Neural cell (in vitro differentiated cells): ENCODE results near the gene TOR2A. TPM values are rescaled to one million over a fixed set of nuclear protein-coding genes. Genes with fewer than 3 reads are reported as not detected.

ENCODE experiments used
- H2AFZ ChIP-seq: fragments of 200-600, 300-800 bp; sonication (generic), shearing (Covaris generic); 2 replicates; pipeline ENCODE4 v1.6.0; 2014; ENCODE audit warnings: low read depth, mild to moderate bottlenecking, antibody characterized with exemption, low read length, moderate library complexity
- H3F3A ChIP-seq: fragments of 200-600 bp; shearing (Covaris generic); 2 replicates; pipeline ENCODE4 v1.6.1; 2016; ENCODE audit warnings: mild to moderate bottlenecking, moderate library complexity, mixed read lengths, antibody characterized with exemption, low read length; ENCODE audit not compliant: insufficient read depth, poor library complexity, severe bottlenecking
- H3K27ac ChIP-seq: fragments of 200-600, 300-800 bp; sonication (generic), shearing (Covaris generic); 2 replicates; pipeline ENCODE4 v1.5.1; 2014; ENCODE audit warnings: mild to moderate bottlenecking, low read length, moderate library complexity
- H3K27me3 ChIP-seq: fragments of 300-800, 200-600 bp; sonication (generic), shearing (Covaris generic); 2 replicates; pipeline ENCODE4 v1.6.0; 2014; ENCODE audit warnings: mild to moderate bottlenecking, low read depth, low read length, moderate library complexity; ENCODE audit not compliant: insufficient read depth
- H3K36me3 ChIP-seq: fragments of 300-800, 200-600 bp; sonication (generic), shearing (Covaris generic); 2 replicates; pipeline ENCODE4 v1.5.1; 2014; ENCODE audit warnings: mild to moderate bottlenecking, antibody characterized with exemption, low read length, moderate library complexity; ENCODE audit not compliant: insufficient read depth
- H3K4me2 ChIP-seq: fragments of 300-800, 200-600 bp; sonication (generic), shearing (Covaris generic); 2 replicates; pipeline ENCODE4 v1.6.0; 2014; ENCODE audit warnings: mild to moderate bottlenecking, low read length
- H3K4me3 ChIP-seq: fragments of 300-800, 200-600 bp; sonication (generic), shearing (Covaris generic); 2 replicates; pipeline ENCODE4 v1.5.1; 2014; ENCODE audit warnings: mild to moderate bottlenecking, low read length, moderate library complexity
- H3K79me2 ChIP-seq: fragments of 200-600 bp; shearing (Covaris generic); replicated peaks from 2 replicates; pipeline ENCODE4 v1.6.0; 2014; ENCODE audit warnings: mild to moderate bottlenecking, low read length, moderate library complexity; ENCODE audit not compliant: insufficient read depth
- H3K9ac ChIP-seq: fragments of 300-800, 200-600 bp; sonication (generic), shearing (Covaris generic); 2 replicates; pipeline ENCODE4 v1.6.1; 2016; ENCODE audit warnings: mild to moderate bottlenecking, low read length, mixed read lengths
- H3K9me2 ChIP-seq: fragments of 200-600 bp; shearing (Covaris generic); 2 replicates; pipeline ENCODE4 v1.6.1; 2016; ENCODE audit warnings: mild to moderate bottlenecking, low read length, mixed read lengths; ENCODE audit not compliant: insufficient read depth
- H3K9me3 ChIP-seq: fragments of 200-600, 300-800 bp; sonication (generic), shearing (Covaris generic); 2 replicates; pipeline ENCODE4 v1.6.1; 2016; ENCODE audit warnings: mild to moderate bottlenecking, mixed run types, low read length, moderate library complexity, mixed read lengths
- H4K20me1 ChIP-seq: fragments of 200-600 bp; shearing (Covaris generic); 2 replicates; pipeline ENCODE4 v1.6.1; 2016; ENCODE audit warnings: mild to moderate bottlenecking, mixed run types; ENCODE audit not compliant: insufficient read depth
- EP300 ChIP-seq: fragments of 450-650 bp; conservative IDR thresholded peaks from 2 replicates; pipeline ENCODE4 v1.6.1; 2014; ENCODE audit warnings: antibody characterized with exemption, mild to moderate bottlenecking, moderate library complexity; ENCODE audit not compliant: poor library complexity, severe bottlenecking
- EZH2 ChIP-seq: fragments of 200-600, 300-800 bp; shearing (Covaris generic), sonication (generic); IDR thresholded peaks from 2 replicates; pipeline ENCODE4 v1.6.1; 2014; ENCODE audit warnings: antibody characterized with exemption, low read length, borderline replicate concordance, mild to moderate bottlenecking; ENCODE audit not compliant: insufficient read depth, poor library complexity, severe bottlenecking
- MXI1 ChIP-seq: fragments of 450-650 bp; conservative IDR thresholded peaks from 2 replicates; pipeline ENCODE4 v1.6.1; 2014; ENCODE audit warnings: antibody characterized with exemption, mild to moderate bottlenecking; ENCODE audit not compliant: poor library complexity, severe bottlenecking
- POLR2AphosphoS5 ChIP-seq: IDR thresholded peaks from 2 replicates; pipeline ENCODE4 v1.6.1; 2012
- RAD21 ChIP-seq: fragments of 450-650 bp; conservative IDR thresholded peaks from 2 replicates; pipeline ENCODE4 v1.6.1; 2014; ENCODE audit warnings: antibody characterized with exemption, mild to moderate bottlenecking, moderate library complexity
- SMC3 ChIP-seq: fragments of 450-650 bp; conservative IDR thresholded peaks from 2 replicates; pipeline ENCODE4 v1.6.1; 2014; ENCODE audit warnings: antibody characterized with exemption, mild to moderate bottlenecking, moderate library complexity; ENCODE audit not compliant: poor library complexity
- TAF1 ChIP-seq: IDR thresholded peaks from 2 replicates; pipeline ENCODE4 v1.6.1; 2012; ENCODE audit warnings: low read depth
- polyA plus RNA-seq: library from polyadenylated mRNA; depleted of rRNA; stranded (reverse); fragments of >200 nt; gene quantifications from 2 replicates; pipeline ENCODE4 v1.2.3, GENCODE V29; 2014
- TF ChIP-seq, protein P1 (sequence below): IDR thresholded peaks from 2 replicates; pipeline ENCODE4 v1.6.1; 2012; ENCODE audit warnings: borderline replicate concordance
- TF ChIP-seq, protein P2 (sequence below): fragments of 450-650 bp; IDR thresholded peaks from 2 replicates; pipeline ENCODE4 v1.5.1; 2014; ENCODE audit warnings: antibody characterized with exemption, mild to moderate bottlenecking, moderate library complexity; ENCODE audit not compliant: poor library complexity, severe bottlenecking

The TOR2A gene
- polyA plus RNA-seq, 1 donor from 2014 or later: 59.7 TPM

DNA sequence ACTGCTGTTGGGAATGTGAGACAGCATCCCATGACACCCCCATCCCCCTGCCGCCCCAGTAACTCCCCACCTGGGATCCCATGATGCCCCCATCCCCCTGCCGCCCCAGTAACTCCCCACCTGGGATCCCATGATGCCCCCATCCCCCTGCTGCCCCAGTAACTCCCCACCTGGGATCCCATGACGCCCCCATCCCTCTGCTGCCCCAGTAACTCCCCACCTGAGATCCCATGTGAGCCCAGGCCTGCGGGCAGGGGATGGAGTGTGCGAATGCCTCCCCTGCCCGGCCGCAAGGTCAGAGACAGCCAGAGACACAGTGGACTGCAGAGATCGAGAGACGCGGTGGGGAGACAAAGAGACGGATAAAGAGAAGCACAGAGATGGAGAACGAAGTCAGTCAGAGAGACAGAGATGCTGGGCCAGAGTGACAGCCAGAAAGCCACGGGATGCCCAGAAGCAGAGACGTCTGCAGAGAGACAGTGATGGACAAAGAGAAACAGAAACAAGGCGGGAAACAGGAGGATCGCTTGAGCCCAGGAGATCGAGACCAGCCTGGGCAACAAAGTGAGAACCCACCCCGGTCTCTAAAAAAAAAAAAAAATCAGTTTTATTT lies 42.4 kb upstream of the TOR2A start:
- Histone ChIP-seq H3K9me2 (no peaks in the 10 kb centered on the region), H3K36me3 (no peaks in the 10 kb centered on the region), H4K20me1 (no peaks in the 10 kb centered on the region), H3K4me2 (no peak overlapping the region), H3F3A (no peaks in the 10 kb centered on the region), H3K9me3 (no peaks in the 10 kb centered on the region), H2AFZ (no peak overlapping the region), H3K4me3 (no peak overlapping the region), H3K27ac (no peak overlapping the region), H3K27me3 (no peaks in the 10 kb centered on the region), H3K9ac (no peak overlapping the region), H3K79me2 (no peaks in the 10 kb centered on the region)
- no peak for TF ChIP-seq POLR2AphosphoS5
- TF ChIP-seq EZH2: no peak
- TF ChIP-seq, protein P1, sequence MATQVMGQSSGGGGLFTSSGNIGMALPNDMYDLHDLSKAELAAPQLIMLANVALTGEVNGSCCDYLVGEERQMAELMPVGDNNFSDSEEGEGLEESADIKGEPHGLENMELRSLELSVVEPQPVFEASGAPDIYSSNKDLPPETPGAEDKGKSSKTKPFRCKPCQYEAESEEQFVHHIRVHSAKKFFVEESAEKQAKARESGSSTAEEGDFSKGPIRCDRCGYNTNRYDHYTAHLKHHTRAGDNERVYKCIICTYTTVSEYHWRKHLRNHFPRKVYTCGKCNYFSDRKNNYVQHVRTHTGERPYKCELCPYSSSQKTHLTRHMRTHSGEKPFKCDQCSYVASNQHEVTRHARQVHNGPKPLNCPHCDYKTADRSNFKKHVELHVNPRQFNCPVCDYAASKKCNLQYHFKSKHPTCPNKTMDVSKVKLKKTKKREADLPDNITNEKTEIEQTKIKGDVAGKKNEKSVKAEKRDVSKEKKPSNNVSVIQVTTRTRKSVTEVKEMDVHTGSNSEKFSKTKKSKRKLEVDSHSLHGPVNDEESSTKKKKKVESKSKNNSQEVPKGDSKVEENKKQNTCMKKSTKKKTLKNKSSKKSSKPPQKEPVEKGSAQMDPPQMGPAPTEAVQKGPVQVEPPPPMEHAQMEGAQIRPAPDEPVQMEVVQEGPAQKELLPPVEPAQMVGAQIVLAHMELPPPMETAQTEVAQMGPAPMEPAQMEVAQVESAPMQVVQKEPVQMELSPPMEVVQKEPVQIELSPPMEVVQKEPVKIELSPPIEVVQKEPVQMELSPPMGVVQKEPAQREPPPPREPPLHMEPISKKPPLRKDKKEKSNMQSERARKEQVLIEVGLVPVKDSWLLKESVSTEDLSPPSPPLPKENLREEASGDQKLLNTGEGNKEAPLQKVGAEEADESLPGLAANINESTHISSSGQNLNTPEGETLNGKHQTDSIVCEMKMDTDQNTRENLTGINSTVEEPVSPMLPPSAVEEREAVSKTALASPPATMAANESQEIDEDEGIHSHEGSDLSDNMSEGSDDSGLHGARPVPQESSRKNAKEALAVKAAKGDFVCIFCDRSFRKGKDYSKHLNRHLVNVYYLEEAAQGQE: no peak
- no peak for TF ChIP-seq SMC3
- no peak for TF ChIP-seq EP300
- TF ChIP-seq, protein P2, sequence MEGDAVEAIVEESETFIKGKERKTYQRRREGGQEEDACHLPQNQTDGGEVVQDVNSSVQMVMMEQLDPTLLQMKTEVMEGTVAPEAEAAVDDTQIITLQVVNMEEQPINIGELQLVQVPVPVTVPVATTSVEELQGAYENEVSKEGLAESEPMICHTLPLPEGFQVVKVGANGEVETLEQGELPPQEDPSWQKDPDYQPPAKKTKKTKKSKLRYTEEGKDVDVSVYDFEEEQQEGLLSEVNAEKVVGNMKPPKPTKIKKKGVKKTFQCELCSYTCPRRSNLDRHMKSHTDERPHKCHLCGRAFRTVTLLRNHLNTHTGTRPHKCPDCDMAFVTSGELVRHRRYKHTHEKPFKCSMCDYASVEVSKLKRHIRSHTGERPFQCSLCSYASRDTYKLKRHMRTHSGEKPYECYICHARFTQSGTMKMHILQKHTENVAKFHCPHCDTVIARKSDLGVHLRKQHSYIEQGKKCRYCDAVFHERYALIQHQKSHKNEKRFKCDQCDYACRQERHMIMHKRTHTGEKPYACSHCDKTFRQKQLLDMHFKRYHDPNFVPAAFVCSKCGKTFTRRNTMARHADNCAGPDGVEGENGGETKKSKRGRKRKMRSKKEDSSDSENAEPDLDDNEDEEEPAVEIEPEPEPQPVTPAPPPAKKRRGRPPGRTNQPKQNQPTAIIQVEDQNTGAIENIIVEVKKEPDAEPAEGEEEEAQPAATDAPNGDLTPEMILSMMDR: no peak
- no peak for TF ChIP-seq TAF1
- no peak for TF ChIP-seq RAD21
- no peak for TF ChIP-seq MXI1

DNA sequence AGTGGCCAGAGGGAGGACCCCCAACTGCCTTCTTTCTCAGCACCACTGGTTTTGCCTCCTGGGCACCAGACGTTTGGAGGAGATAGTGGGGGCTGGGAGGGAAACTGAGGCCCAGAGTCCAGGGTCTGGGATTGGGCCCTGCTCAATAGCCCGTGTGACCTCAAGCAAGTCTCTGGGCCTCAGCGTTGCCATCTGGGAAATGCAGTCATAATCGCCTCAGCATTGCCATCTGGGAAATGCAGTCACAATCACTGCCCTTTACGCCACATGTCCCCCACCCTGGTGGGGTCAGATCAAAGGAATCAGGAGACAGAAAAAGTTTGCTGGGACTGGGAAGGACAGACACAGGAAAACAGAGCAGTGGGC lies 41.8 kb upstream of the TOR2A start:
- no peaks in the 10 kb centered on the region for H3F3A ChIP-seq
- no peak overlapping the region for H3K4me2 ChIP-seq
- H3K27me3 ChIP-seq: no peaks in the 10 kb centered on the region
- no peaks in the 10 kb centered on the region for H3K9me2 ChIP-seq
- H3K4me3 ChIP-seq: no peak overlapping the region
- no peaks in the 10 kb centered on the region for H3K9me3 ChIP-seq
- no peak overlapping the region for H3K27ac ChIP-seq
- H2AFZ ChIP-seq: no peak overlapping the region
- no peaks in the 10 kb centered on the region for H3K36me3 ChIP-seq
- no peaks in the 10 kb centered on the region for H4K20me1 ChIP-seq
- no peaks in the 10 kb centered on the region for H3K79me2 ChIP-seq
- no peak overlapping the region for H3K9ac ChIP-seq
- TF ChIP-seq MXI1: no peak
- TF ChIP-seq, protein P1: no peak
- TF ChIP-seq, protein P2: no peak
- no peak for TF ChIP-seq EP300
- TF ChIP-seq RAD21: no peak
